ENCODE results near the gene FBXO31.
"Not testable (repeated sequence)": the region's sequence is repeated elsewhere in the genome, so short reads cannot be mapped to it uniquely, and the experiment has no call there.

Gene FBXO31

GRCh38 chr16:87411375-87412271 is 28.0 kb upstream of the FBXO31 start:
- DNase-seq = peak in 7 of 56 donors; percentile 12 to 46 (median 17)

DNA sequence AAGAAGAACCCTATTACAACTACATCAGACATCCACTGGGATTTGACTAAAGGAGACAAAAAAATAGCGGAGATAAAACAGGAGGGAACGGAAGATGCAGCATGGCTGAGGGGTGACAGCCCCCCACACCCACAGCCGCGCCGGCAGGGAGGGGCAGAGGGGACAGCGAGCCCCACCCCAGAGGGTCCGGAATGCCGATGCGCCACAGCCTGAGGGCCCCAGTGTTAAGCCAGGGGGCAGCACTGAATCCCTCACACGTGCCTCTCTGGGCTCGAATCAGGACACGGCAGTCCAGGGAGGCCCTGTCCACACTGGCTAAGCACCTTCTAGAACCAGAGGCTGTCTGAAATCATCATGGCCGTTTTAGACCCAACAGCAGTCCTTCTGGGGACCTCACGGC is 27.4 kb upstream of the FBXO31 start:
- DNase-seq = no peak

DNA sequence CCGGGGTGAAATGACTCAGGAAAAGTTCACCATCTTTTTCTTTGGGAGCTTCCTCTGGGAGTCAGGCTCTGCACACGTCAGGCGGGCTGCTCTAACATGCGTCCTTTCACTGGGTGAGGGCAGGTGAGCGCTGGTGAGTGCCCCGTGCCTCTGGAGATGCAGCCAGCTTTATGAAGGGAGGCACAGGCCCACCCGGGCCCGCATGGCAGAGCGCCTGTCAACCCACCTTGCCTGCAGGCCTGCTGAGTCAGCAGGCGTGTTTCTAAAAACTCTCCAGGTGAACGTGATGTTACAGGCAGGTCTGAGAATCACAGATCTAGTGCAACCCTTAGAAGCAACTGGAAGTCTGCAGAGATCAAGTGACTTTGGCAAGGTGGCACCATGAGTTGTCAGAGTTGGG is 27.0 kb upstream of the FBXO31 start:
- no peak for DNase-seq

DNA sequence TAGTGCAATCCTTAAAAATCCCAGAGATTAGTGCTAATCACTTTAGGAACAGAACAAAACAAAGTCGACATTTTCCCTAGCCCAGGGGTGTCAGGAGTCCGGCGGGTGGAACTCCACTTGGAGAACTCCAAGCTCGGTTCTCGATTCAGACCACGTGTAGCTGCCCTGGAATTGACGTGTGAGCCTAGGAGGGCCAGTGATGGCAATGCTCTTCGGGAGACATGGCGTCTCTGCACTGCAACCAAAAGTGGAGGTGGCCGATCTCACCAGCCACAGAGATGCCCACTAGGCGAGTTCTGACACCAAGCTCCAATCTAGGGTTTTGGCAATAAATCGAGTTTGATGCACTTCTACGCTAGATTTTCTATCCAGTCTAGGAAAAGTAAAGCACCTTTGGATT is 26.2 kb upstream of the FBXO31 start:
- DNase-seq = no peak

DNA sequence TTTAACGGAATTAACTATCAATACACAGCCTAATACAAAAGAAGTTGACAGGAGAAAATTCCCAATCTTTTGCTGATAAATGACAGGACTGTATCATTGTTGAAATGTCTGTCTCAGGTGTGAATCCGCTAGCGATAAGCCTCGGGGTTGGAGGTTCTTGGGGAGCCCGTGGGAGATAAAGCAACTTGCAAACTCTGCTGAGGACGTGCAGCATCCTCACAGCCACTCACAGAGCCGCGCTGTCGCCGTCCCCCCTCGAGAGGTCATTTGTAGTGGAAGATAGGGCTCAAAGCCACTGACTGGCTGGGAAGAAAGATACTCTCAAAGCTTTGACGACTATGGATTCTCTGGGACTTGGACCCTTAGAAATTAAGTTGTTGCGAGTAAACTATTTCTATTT is 25.6 kb upstream of the FBXO31 start:
- no peak for DNase-seq

- no peak for DNase-seq
Observed at GRCh38 chr16:87407511-87408112, 24.0 kb upstream of the FBXO31 start.

- no peak for DNase-seq
Observed at GRCh38 chr16:87406495-87407088, 23.0 kb upstream of the FBXO31 start.

- peak in 10 of 56 donors; percentile 10 to 53 (median 30) for DNase-seq
Observed at GRCh38 chr16:87404764-87405625, 21.4 kb upstream of the FBXO31 start.

DNA sequence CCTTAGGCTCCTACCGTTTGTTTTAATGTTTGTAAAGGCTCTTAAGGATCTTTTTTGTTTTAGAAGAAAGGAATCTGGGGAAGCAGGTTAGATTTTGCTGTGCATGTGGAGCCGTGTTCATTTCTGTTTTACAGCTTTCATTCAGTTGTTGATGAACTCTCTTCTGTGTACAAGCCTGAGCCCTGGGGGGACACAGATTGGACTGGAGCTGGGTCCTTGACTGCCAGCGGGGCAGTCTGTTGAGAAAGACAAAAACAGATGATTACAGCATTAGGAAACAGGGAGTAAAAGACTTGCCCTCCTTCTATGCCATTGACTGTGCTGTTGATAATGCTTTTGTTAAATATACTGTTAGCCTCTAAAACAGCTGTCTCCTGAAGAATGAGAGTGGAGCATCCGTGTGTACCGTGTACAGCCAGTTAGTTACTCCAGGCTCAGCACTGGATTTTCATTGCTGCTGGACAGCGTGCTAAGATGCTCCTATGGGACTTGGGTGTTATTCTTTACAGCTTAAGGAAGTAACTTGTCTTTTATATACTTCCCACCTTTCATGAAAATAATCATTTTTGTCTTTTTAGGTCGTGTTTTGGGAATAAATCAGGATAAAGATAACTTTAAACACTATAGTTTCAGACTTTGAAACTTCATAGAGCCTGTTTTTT is 11.7 kb upstream of the FBXO31 start:
- DNase-seq = no peak

GRCh38 chr16:87393680-87394055 is 10.1 kb upstream of the FBXO31 start:
- DNase-seq = no peak

DNA sequence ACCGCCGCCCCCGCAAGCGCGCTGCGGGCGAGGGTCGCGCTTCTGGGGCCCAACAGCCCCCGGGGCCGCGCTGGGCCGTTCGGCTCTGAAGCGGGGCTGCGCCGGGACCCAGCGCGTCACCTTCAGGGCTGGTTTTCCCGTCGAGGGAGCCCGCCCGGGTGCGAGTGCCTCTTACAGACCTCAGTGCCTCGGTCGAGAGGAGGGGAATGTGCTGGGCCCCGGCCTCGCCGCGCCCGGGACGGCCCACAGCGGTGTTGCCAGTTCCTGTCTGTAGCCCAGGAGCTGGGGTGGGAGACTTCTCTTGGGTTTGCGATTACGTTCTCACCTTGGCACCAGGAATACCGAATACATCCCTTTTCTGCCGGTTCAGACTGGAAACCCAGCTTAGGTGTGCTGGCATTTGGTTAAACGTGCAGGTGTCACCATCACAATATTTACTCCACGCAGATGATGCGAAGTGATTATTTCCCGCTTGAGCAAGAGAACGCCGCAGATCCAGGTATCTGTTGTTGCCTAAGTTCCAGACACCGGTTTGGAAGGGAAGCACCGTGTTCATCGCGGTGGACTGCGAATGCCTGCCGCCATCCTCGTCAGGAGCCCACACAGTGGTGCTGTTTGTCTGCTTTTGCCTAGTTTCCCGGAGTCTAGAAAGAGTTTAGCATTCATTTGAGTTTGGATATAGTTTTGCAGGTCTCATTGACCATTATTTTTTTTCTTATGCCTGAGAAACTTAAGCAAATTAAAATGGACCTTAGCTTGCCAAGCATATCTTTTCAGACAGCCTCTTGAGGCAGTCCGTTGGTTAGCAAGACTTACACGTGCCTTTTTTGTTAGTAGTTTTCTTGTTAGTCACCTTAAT is 9.5 kb upstream of the FBXO31 start:
- peak in 32 of 56 donors; percentile 16 to 69 (median 34) for DNase-seq

GRCh38 chr16:87391950-87392820 is 8.6 kb upstream of the FBXO31 start, which contains the start of gene MAP1LC3B:
Gene MAP1LC3B (plus strand): TSS chr16:87392336. CDS start chr16:87392428, 92 bp downstream.
- DNase-seq = peak; percentile 45 to 99 (median 95)

DNA sequence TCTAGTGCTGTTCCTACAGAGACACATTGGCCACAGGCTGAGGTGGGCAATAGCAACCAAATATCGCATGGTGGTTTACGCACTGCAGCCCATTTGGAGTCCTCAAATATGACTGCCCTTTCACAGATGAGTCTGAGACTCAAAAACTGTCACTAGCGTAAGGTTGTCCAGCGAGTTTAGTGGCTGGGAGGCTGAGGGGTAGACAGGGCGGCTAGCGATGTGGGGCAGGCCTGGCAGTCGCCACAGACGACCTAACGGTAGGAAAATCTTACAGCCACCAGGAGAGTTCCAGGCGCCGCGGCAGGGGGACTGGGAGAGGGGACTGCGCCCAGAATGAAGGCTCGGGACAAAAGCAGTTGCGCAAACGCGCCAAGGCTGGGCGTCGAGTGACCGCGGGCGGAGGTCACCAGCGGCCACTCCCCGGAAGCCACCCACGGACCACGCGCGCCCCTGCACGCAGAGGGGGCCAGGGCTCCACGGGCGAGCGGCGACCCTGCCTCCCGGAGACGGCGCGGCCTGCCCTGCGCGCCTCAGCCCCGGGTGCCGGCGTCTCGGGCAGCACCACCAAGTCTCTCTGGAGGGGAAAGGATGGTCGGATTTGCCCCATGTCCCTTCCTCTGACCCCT is 7.9 kb upstream of the FBXO31 start:
- DNase-seq = peak in 20 of 56 donors; percentile 38 to 79 (median 58)

DNA sequence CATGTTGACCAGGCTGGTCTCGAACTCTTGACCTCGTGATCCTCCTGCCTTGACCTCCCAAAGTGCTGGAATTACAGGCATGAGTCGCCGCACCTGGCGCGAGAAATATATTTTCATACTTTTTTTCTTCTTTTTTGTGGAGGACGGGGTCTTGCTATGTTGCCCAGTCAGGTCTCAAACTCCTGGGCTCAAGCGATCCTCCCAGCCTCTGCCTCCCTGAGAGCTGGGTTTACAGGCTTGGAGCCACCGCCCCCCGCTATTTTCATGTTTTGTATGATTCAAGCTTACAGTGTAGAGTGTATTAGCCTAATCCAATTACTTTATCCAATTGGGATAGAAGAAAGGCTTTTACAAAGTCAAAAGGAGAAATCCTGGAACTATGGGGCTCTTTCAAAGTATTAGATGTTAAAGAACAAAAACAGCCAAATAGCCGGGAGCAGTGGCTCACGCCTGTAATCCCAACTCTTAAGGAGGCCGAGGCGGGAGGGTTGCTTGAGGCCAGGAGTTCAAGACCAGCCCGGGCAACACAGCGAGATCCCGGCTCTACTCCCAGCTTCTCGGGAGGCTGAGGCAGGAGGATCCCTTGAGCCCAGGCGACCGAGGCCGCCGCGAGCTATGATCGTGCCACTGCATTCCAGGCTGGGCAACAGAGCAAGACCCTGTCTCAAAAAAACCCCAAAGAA is 7.2 kb upstream of the FBXO31 start:
- DNase-seq = no peak

DNA sequence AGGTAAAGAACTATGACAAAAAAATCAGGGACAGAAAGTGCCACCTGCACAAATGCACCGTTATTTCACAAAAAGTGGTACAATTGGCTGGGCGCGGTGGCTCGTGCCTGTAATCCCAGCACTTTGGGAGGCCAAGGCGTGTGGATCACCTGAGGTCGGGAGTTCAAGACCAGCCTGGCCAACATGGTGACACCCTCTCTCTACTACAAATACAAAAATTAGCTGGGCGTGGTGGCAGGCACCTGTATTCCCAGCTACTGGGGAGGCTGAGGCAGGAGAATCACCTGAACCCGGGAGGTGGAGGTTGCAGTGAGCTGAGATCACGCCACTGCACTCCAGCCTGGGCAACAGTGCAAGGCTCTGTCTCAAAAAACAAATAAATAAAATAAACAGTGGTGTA is 6.3 kb upstream of the FBXO31 start:
- DNase-seq = not testable (repeated sequence)

- DNase-seq = no peak
Observed at GRCh38 chr16:87389245-87389644, 5.7 kb upstream of the FBXO31 start.

- no peak for DNase-seq
Observed at GRCh38 chr16:87388818-87389134, 5.2 kb upstream of the FBXO31 start.

All from nucleus accumbens (tissue), 56 donors.